Tibial nerve (tissue), 4 donors: Measurements from ENCODE around the gene MON1B. TPM values are rescaled to one million over a fixed set of nuclear protein-coding genes. Genes with fewer than 3 reads are reported as not detected.

Source experiments
- DNase-seq, 2 donors: peaks; one replicate each; pipeline ENCODE4 v3.0.0-alpha.2; 2019; ENCODE audit warnings: low spot score in 2 of 2
- H3K27ac ChIP-seq, 4 donors: fragments of 200-600 bp; sonication (generic) in 3 of 4; one replicate each; pipeline ENCODE4 v1.5.1; 2017 to 2019; ENCODE audit warnings: mild to moderate bottlenecking in 1 of 4
- H3K27me3 ChIP-seq, 2 donors: fragments of 200-600 bp; sonication (generic) in 1 of 2; one replicate each; pipeline versions ENCODE4 v1.5.1 to v1.6.0; 2017 to 2019
- H3K36me3 ChIP-seq, 3 donors: fragments of 200-600 bp; sonication (generic); one replicate each; pipeline ENCODE4 v1.5.1; 2018 to 2019
- H3K4me1 ChIP-seq, 4 donors: fragments of 200-600 bp; sonication (generic) in 3 of 4; one replicate each; pipeline ENCODE4 v1.5.1; 2017 to 2019
- H3K4me3 ChIP-seq, 4 donors: fragments of 200-600 bp; sonication (generic) in 3 of 4; one replicate each; pipeline ENCODE4 v1.5.1; 2017 to 2019; ENCODE audit warnings: mild to moderate bottlenecking in 1 of 4, moderate library complexity in 1 of 4
- H3K9me3 ChIP-seq, 4 donors: fragments of 200-600 bp; sonication (generic) in 3 of 4; one replicate each; pipeline ENCODE4 v1.5.1; 2017 to 2019
- CTCF ChIP-seq, 5 experiments: fragments of 200-600 bp in 3 of 5; fragments of 450-650 bp in 2 of 5; sonication (generic) in 3 of 5; IDR thresholded peaks; one replicate each; pipeline ENCODE4 v1.5.1; 2016 to 2019; ENCODE audit warnings: antibody characterized with exemption in 5 of 5, mild to moderate bottlenecking in 3 of 5, moderate library complexity in 2 of 5
- EP300 ChIP-seq, 2 donors: sonication (generic); formaldehyde crosslinking; IDR thresholded peaks; one replicate each; pipeline ENCODE4 v1.6.1; 2017; ENCODE audit warnings: antibody characterized with exemption in 2 of 2, mild to moderate bottlenecking in 1 of 2
- POLR2A ChIP-seq, 2 donors: fragments of 450-650 bp; IDR thresholded peaks; one replicate each; pipeline ENCODE4 v1.6.1; 2017; ENCODE audit warnings: antibody characterized with exemption in 2 of 2, mild to moderate bottlenecking in 2 of 2, moderate library complexity in 2 of 2
- whole genome bisulfite sequencing, 2 donors: methylation state at CpG; one replicate each; pipeline ENCODE4 v1.1.5; 2018; 5-methylcytosine and 5-hydroxymethylcytosine counted together
- total RNA-seq, 4 donors: library from RNA; depleted of rRNA; stranded (reverse); fragments of >200 nt; gene quantifications; one replicate each; pipeline ENCODE4 v1.1.0, GENCODE V29; 2016

Gene MON1B
- total RNA-seq, 4 donors from 2014 or later: 30.6 to 38.4 (median 34.0) TPM

- DNase-seq: no peak
- TF ChIP-seq CTCF (IDR thresholded peaks at IDR 0.05): no peak
- TF ChIP-seq POLR2A (IDR thresholded peaks at IDR 0.05): no peak
- no peak for TF ChIP-seq EP300 (IDR thresholded peaks at IDR 0.05)
- 83 to 88% methylated on average over 8 of the region's 8 CpGs for WGBS, 2 donors
- Histone ChIP-seq H3K4me1 (peaks cover 0 to 27% (median 13%) of the 10 kb centered on the region in 4 donors), H3K27me3 (no peaks in the 10 kb centered on the region), H3K27ac (no peak overlapping the region), H3K4me3 (no peak overlapping the region), H3K36me3 (peaks cover 0 to 76% (median 0%) of the 10 kb centered on the region in 3 donors), H3K9me3 (no peaks in the 10 kb centered on the region)
Observed at GRCh38 chr16:77195411-77195810, 4.4 kb downstream of the MON1B start.

- peaks cover 0 to 16% (median 3%) of the 10 kb centered on the region in 4 donors for H3K4me1 ChIP-seq
- TF ChIP-seq EP300 (IDR thresholded peaks at IDR 0.05): no peak
- TF ChIP-seq CTCF (IDR thresholded peaks at IDR 0.05): no peak
- TF ChIP-seq POLR2A (IDR thresholded peaks at IDR 0.05): no peak
- WGBS, 2 donors: 100% methylated on average over 1 to 2 of the region's 2 CpGs
- no peak overlapping the region for H3K27ac ChIP-seq
- H3K4me3 ChIP-seq: no peak overlapping the region
- no peak for DNase-seq
- peaks cover 0 to 87% (median 0%) of the 10 kb centered on the region in 3 donors for H3K36me3 ChIP-seq
- no peaks in the 10 kb centered on the region for H3K9me3 ChIP-seq
- no peaks in the 10 kb centered on the region for H3K27me3 ChIP-seq
Observed at GRCh38 chr16:77197747-77198146, 6.8 kb downstream of the MON1B start.

GRCh38 chr16:77199211-77199610 lies 8.2 kb downstream of the MON1B start, which contains the start of gene SYCE1L:
Gene SYCE1L, plus strand, starts transcription at chr16:77199408. Its CDS starts 44 bp downstream, at chr16:77199452.
- peaks cover 0 to 73% (median 0%) of the 10 kb centered on the region in 3 donors for H3K36me3 ChIP-seq
- TF ChIP-seq CTCF (IDR thresholded peaks at IDR 0.05): no peak
- no peak for TF ChIP-seq EP300 (IDR thresholded peaks at IDR 0.05)
- TF ChIP-seq POLR2A (IDR thresholded peaks at IDR 0.05): no peak
- 94 to 97% methylated on average over 18 of the region's 18 CpGs for WGBS, 2 donors

GRCh38 chr16:77206533-77206932 lies 15.5 kb downstream of the MON1B start:
- Histone ChIP-seq H3K36me3 (peaks cover 0 to 13% (median 0%) of the 10 kb centered on the region in 3 donors), H3K9me3 (no peaks in the 10 kb centered on the region), H3K4me1 (no peaks in the 10 kb centered on the region), H3K27me3 (no peaks in the 10 kb centered on the region), H3K4me3 (no peak overlapping the region), H3K27ac (no peak overlapping the region)
- DNase-seq: no peak
- TF ChIP-seq POLR2A (IDR thresholded peaks at IDR 0.05): no peak
- TF ChIP-seq EP300 (IDR thresholded peaks at IDR 0.05): no peak
- TF ChIP-seq CTCF (IDR thresholded peaks at IDR 0.05): no peak
- 58 to 74% methylated on average over 2 of the region's 2 CpGs for WGBS, 2 donors

More at GRCh38 chr16:77199211-77199610, 8.2 kb downstream of the MON1B start, which contains the start of gene SYCE1L:
- Histone ChIP-seq H3K9me3 (no peaks in the 10 kb centered on the region), H3K4me3 (no peak within 1 kb of the TSS), H3K27me3 (no peaks in the 10 kb centered on the region), H3K27ac (no peak within 1 kb of the TSS), H3K4me1 (peaks cover 0 to 6% (median 0%) of the 10 kb centered on the region in 4 donors)
- DNase-seq: no peak

- 43 to 44% methylated on average over 5 of the region's 5 CpGs for WGBS, 2 donors
- no peak overlapping the region for H3K27ac ChIP-seq
- H3K4me3 ChIP-seq: no peak overlapping the region
- peaks cover 0 to 1% of the 10 kb centered on the region in 2 donors for H3K27me3 ChIP-seq
- DNase-seq: no peak
- TF ChIP-seq POLR2A (IDR thresholded peaks at IDR 0.05) (no peak), CTCF (IDR thresholded peaks at IDR 0.05) (no peak)
- peaks cover 0 to 13% (median 0%) of the 10 kb centered on the region in 3 donors for H3K36me3 ChIP-seq
- no peaks in the 10 kb centered on the region for H3K9me3 ChIP-seq
- peaks cover 0 to 4% (median 1%) of the 10 kb centered on the region in 4 donors for H3K4me1 ChIP-seq
Observed at GRCh38 chr16:77207030-77207429, 16.0 kb downstream of the MON1B start.
